HG03095 (cell line): ENCODE results near the gene RALGPS1.
A peak's percentile ranks its signal among the peaks of the same experiment; 100 is the strongest.
"Not testable (repeated sequence)": the region's sequence is repeated elsewhere in the genome, so short reads cannot be mapped to it uniquely, and the experiment has no call there.

Experiments
- ATAC-seq: cut with Tn5 transposase; IDR thresholded peaks from one replicate; pipeline ENCODE4 v1.9.1; 2021; ENCODE audit warnings: moderate library complexity; ENCODE audit not compliant: unreplicated experiment

RALGPS1 gene

DNA sequence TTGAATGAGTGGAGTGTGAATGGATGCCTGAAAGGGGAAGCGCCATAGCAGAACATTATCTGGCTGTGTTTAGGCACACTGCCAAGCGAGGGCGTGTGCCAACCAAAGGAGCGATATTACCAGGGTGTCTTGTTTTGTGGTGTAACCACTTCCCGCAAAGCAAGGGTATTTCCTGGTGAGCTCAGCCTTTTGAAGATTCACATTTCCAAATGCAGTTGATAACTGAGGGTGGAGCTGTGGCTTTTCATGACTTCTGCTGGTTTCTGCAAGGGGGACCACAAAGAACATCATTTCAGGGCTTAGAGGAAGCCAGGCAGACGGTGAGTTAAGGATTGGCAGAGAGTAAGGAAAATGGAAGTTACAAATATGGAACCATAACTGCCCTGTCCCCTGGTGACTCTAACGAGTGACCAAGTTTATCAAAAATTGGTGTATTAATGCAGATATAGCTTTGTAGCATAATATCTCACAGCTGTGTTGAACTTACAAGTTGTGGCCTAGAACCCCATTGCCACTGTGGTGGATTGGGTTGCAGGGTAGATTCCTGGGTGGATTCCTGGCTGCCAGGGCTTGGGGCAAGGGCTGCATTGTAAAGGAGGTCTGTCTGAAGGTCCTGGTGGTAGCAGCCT is 71.4 kb downstream of the RALGPS1 start:
- ATAC-seq = no peak

DNA sequence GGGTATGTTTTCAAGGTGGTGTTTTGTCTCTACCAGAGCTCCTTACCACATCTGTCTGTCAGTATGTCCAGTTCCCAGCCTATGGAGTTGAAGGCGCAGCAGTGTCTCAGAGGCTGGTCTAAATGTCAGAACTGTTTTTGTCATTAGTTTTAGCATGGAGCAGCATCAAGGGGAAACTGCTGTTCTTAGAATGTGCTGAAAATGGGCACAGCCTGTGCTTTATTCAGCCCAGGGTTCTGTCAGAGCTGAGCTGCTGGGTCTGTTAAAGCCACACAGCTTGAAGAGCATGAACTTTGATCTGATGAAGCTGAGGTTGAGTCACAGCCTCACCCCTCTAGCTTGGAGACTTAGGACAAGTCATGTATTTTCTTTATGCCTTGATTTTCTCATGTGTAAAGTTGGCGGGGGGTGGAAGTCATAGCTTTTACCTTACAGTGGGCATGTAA is 71.9 kb downstream of the RALGPS1 start:
- ATAC-seq = no peak

DNA sequence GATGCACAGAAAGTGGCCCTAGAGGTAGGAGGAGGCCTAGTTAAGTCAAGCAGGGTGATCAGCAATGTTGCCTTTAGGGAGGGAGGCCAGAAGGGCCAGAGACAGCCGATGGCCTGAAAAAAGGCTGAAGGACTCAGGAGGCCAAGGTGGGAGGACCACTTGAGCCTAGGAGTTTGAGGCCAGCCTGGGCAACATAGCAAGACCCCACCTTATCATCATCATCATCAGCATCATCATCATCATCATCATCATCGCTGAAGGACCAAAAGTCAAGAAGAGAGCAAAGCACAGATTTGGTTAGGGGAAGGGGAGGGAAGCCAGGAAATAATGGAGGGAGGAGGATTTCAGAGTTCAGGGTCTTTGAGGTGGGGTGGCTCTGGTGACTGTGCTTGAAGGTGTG is 74.3 kb downstream of the RALGPS1 start:
- ATAC-seq = no peak

DNA sequence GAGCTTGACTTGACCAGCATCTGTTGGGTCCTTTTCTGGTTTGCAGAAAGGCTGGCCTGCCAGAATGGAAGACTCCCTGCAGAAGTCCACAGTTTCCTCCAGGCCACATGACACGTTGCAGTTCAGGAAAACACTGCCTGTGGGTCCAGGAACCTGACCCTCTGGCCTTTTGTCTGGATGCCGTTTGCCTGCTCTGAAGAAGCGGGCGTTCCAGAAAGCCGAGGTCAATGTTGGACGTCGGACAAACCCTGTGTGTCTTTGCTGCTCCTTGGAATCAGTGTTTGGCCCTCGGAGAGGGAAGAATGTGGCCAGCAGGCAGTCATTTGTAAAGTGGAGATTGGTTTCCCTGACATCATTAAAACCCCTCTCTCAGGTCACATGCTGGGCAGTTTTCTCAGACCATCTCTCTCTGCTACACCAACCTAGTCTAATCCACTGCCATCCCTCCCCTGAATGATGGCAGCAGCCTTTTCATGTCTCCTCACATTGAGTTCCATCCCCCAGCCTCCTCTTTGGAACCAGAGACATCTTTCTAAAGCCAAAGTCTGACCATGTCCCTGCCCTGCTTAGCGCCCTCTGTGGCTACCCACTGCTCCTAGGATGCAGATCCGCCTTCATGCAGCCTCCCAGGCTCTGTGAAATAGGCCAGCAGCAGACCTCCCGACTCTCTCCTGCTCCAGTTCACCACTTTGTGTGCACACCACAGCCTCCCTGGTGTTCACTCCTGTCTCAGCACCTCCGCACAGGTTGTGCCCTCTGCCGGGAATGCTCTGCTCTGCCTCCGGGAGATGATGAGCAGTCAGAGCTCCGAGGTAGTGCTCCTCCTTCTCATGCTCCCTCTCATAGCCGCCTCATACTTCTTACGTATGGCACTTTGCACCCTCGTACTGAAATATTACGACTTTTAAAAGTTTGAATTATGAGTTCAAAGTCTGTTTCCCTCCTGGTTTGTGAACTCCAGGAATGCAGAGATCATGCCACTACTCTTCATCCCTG is 75.6 kb downstream of the RALGPS1 start:
- no peak for ATAC-seq

DNA sequence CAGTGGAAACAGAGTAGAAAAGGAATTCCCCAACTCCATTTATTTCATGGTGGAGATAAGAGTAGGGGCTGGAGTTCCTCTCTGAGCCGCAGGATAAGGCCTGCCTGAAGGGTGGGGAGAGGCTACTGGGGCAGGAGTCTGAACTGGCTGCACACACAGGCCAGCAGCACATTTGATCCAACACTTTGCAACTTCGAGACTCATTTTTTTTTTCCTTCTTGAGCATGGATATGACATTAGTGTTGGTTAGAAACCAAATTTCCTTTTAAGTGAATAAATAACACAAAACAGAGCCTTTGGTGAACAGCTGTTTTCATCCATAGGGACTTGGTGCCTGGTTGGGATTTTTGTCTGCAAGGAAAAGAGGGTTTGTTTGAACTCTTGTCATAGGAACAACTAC is 76.6 kb downstream of the RALGPS1 start:
- no peak for ATAC-seq

DNA sequence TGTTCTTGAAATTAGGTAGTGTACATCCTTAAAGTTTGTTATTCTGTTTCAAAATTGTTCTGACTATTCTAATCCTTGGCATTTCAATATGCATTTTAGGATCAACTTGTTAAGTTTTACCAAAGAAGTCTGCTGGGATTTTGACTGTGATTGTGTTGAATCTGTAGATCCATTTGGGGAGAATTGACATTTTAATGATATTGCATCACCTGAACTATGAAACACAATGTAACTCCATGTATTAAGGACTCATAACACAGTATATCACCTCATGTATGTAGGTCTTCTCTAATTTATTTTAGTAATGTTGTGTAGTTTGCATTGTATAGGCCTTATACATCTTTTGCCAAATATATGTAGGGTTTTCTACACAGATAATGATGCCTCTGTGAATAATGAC is 77.8 kb downstream of the RALGPS1 start:
- no peak for ATAC-seq

DNA sequence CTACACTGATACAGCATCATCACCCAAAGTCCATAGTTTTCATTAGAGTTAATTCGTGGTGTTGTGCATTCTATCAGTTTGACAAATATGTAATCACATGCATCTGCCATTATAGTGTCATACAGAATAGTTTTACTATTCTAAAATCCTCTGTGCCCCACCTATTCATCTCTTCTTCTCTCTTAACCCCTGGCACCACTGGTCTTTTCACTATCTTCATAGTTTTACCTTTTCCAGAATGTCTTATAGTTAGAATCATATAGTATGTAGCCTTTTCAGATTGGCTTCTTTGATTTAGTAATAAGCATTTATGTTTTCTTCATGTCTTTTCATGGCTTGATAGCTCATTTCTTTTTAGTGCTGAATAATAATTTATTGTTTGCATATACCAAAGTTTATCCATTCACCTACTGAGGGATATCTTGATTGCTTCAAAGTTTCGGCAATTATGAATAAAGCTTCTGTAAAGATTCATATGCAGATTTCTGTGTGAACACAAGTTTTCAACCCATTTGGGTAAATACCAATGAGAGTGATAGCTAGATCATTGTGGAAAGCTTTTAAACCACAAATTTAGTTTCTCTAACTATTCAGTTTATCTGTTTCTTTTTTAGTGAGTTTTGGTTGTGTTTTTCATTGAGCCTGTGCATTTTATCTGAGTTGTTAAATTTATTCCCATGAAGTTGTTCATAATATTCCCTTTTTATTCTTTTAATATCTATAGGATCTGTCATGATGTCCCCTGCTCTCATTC is 84.9 kb downstream of the RALGPS1 start:
- ATAC-seq = no peak

DNA sequence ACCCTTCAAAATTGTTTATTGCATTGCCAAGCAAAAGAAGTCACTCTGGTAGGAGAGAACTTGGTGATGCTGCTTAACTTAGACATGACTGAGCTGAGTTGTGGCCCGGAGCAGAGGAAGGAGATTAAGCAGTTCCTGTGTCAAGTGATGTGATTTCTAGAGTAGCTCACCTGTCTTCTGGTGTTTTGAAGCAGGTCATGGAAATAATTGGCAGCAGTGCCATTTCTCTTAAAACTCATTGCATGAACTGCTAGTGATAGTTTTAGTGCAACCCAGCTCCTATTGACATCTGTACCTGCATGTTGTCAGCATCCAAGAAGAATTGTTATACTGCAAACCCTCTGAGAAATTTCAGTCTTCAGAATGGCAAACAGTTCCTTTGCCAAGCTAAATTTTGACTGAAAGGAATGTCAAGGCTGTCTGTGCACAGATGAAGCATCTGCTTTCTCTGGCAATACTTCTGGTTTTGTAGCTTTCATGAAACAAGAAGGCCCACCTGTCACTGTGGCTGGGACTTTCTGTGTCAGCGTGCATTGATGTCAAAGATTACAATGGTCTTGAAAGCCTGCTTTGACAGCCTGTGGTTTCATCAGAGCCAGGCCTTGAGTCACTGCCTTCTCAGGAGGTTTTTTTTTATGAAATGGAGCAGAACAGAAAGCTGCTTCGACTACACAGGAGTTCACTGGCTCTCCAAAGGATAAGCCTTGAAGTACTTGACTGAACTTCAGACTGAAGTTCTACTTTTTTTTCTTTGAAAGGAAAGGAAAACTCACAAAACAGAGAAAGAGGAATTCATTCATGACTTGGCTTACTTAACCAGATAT is 90.6 kb downstream of the RALGPS1 start:
- ATAC-seq = peak; percentile 90

DNA sequence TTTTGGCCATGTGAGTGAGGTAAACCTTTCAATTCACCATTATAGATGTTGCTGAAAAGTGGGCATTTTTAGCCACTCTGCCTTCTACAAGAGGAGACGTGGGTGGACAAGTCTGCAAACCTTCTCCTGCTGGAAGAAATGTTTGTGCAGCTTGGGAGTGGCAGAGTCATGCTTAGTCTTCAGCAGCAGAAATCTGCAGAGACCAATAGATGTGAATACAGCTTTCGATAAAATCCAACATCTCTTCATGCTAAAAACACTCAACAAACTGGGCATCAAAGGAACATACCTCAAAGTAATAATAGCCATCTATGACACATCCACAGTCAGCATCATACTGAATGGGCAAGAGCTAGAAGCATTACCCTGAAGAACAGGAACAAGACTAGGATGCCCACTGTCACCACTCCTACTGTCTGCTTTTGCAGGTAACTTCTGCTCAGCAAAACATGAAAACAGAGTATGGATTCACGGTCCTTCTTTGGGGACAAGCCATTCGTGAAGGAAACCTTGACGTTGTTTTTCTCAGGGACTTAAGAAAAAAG is 91.3 kb downstream of the RALGPS1 start:
- peak; percentile 10 for ATAC-seq

DNA sequence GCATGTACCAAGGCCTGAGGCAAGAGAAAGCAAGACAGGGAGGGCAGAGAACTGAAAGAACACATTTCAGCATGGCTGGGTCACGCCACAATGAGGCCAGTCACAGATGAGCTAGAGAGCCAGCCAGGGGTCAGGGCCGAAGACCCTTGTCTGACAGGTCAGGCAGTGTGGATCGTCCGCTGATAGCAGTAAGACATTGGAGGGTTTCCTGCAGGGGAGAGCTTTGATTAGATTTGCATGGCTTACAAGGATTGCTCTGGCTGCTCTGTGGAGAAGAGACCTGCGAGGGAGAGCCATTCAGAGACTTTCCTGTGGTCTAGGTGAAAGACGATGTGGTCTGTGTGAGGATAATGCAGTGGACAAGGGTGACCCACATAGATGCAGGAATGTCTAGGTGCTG is 93.1 kb downstream of the RALGPS1 start:
- ATAC-seq = no peak

DNA sequence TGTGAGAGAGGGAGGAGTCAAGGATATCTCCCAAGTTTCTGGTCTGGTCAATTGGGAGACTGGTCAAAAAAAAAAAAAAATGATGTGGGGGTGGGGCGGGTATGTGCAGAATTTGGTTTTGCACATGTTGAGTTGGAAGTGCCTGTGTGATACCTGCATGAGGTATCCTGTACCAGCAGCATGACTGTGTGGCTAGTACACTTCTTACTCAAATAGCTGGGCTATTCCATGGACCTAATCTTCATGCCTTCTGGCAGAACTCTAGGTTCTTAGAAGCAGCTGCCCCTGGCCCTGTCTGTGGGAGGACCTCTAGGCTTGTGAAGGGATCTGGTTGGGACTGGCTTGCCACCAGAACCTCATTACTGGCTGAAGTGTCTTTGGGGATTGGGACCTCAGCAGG is 93.5 kb downstream of the RALGPS1 start:
- ATAC-seq = no peak

DNA sequence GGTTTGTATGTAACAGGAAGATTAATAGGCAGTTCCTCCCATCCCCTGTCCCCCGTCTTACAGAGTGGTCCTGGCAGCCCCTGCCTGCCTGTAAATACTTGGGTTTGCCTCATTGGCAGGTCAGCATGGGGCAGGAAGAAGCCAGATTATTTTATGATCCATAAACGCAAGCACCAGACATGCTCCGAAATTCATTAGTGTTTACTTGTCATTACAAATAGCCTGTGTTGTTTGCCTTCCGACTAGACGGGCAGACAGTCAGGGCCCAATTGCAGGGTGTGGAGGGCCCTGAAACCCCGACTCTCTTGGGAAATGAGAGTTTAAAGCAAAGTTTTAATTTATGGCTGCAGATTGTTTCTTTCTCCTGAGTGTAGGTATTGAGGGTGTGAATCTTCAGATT is 97.2 kb downstream of the RALGPS1 start:
- ATAC-seq = no peak

DNA sequence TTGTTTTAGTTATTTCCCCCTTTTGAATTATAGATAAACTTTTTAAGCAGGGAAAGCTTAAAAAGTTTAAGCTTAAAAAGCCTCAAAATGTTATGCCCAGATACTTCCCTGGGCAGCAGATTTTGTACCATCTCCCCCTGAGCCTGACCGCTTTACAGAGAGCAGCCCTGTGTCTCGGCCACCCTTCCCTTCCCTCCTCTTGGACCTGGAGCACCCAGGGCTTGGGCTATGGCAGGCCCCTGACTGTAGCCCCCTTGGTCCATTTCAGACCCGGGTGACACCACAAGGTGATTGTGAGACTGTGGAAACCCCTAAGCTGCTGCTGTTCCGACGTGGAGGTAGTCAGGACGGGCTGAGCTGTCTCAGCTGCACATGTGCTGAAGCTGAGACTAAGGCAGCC is 97.7 kb downstream of the RALGPS1 start:
- no peak for ATAC-seq

DNA sequence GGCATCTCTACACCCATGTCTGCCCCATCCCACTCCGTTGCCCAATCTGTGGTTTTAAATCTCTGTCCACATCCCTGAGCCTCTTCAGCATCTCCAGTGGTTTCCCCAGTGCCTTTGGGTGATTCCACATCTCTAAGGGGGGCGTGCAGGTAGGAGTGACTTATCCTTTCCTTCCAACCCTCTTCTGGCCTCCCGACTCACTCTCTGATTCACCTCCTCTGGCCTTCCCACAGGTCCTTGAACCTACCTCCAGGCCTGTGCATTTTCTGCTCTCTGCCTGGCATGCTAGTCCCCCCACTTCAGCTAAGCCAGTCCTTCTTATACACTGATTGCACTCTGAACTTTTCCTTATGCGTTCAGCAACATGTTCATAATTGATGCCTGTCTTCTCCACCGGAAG is 99.0 kb downstream of the RALGPS1 start:
- ATAC-seq = no peak

DNA sequence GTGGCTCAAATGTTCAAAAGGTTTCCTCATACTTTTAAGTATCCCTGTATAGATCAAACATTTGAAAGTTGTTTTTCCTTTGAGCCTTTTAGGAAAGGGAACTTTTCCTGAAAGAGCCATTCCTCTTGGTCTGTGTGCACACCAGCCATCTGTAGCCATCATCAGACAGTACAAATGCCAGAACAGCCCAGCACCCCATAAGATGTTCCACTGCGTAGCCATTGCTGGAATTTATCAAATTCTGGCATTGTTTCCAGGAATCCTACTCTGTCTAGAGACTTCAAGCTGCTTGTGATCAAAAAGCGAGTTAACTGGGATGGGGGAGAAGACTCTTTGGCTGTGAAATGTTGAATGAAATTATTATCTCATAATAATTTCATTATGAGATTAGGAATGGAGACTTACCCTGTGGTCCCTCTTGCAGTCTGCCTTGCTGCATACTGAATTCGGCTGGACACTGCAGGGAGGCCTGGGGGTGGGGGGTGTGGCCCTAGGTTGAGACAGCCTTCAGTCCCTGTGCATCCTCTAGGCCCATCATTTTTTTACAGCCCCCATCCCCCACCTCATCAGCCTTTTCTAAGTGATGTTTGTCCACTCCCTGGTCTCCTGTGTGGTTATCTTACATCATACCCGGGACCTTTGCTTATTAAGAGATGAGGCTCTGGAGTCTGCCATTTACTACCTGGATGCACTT is 99.8 kb downstream of the RALGPS1 start:
- no peak for ATAC-seq

DNA sequence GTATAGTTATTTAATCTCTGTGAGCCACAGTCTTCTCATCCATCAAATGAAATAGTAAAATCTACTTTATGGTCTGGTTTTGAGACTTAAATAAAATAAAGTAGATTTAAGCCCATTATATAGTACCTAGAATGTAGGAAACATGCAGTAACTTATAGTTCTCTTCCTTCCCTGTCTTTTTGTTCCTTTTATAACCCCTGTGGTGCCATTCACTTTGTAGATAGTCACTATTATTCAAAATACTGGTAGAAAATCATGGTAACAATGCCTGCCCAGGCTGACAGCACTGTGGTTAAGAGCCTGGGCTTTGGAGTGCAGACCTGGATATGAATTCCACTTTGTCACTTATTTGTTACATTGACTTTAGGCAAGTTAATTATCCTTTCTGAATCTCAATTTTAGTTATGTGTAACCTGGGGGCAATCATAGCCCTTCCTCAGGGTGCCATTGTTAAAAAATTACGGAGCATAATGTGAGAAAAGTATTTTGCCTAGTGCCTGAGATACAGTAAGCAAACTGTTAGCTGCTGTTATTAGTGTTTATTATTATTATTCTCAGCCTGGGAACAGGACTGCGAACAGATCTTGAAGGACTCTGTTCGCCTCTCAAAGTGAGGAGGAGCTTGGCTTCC is 100.4 kb downstream of the RALGPS1 start:
- ATAC-seq = no peak

DNA sequence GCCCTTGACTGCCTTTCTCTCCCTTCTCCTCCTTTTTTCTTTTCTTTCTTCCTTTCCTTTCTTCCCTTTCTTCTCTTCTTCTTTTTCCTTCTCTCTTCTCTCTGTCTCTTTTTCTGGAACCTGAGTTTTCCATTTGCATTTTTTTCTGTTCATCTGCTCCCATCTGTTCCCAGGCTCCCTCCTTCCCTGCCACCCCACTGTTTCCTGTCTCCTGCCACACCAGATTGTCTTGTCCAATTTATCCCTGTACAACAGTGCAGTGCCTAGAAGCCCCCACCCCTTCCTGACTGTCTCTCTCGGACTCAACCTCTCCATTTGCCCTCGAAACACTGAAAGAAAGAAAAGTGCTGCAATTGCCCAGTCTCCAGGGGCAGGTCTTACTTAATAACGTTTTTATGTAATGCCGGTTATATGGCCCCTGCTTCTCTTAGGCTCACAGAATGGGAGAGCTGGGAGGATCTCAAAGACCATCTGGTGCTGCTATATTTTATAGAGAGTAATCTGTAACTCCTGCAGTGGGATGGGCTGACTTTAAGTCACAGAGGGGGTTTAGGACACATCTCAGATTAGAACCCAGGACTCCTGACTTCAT is 101.4 kb downstream of the RALGPS1 start:
- no peak for ATAC-seq

DNA sequence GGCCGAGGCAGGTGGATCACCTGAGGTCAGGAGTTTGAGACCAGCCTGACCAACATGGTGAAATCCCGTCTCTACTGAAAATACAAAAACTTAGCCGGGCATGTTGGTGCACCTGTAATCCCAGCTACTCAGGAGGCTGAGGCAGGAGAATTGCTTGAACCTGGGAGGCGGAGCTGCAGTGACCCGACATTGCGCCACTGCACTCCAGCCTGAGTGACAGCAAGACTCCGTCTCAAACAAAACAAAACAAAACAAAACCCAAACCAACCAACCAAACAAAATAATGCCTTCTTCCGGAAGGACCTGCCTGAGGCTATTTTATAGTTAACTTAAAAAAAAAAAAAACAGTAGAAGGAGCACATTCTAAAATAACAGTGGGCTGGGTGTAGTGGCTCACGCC is 103.4 kb downstream of the RALGPS1 start:
- not testable (repeated sequence) for ATAC-seq

DNA sequence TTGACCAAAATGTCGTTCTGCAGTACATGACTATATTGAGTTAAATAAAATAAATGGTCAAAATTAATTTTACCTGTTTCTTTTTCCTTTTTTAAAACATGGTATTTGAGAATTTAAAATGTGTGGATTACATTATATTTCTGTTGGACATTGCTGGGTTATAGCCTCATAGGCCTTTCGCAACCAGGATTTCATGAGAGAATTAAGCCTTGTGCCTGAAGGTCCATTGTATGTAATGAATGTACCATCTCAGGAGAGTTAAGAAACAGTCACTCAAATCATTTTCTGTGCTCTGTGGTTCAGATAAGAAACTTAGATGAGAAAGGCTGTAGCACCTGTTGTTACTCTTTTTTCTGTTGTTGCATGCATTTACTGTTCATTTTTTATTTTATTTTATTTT is 104.4 kb downstream of the RALGPS1 start:
- ATAC-seq = no peak
